H1 (cell line): ENCODE measurements around the gene CERCAM.

ENCODE experiments used
- BRCA1 ChIP-seq: IDR thresholded peaks from 2 replicates; pipeline ENCODE4 v1.6.1; 2012; ENCODE audit warnings: low read depth, low read length, improper control_type of control experiment
- CTCF ChIP-seq, 3 experiments: IDR thresholded peaks; 1 replicate in 2 of 3; 2 replicates in 1 of 3; pipeline versions ENCODE4 v1.5.1 to v1.6.1; 2011; ENCODE audit warnings: low read length in 3 of 3, mild to moderate bottlenecking in 3 of 3, inconsistent platforms in 2 of 3, low read depth in 1 of 3, moderate library complexity in 1 of 3; ENCODE audit not compliant: insufficient read depth in 1 of 3; ENCODE audit errors: control extremely low read depth in 1 of 3
- EZH2 ChIP-seq: fragments of 200-600 bp; sonication (generic); IDR thresholded peaks from 2 replicates; pipeline ENCODE4 v1.7.1; 2012; ENCODE audit warnings: low read depth, mild to moderate bottlenecking, moderate library complexity, low read length, inconsistent platforms; ENCODE audit not compliant: severe bottlenecking
- HDAC2 ChIP-seq, 2 experiments: fragments of 300-600 bp in 1 of 2; sonication (generic) in 1 of 2; IDR thresholded peaks; 2 replicates each; pipeline ENCODE4 v1.6.1; 2011 to 2012; ENCODE audit warnings: low read depth in 2 of 2, low read length in 2 of 2, mild to moderate bottlenecking in 2 of 2, moderate library complexity in 2 of 2, borderline replicate concordance in 1 of 2, inconsistent platforms in 1 of 2
- JUND ChIP-seq: IDR thresholded peaks from 2 replicates; pipeline ENCODE4 v1.6.1; 2011; ENCODE audit warnings: mild to moderate bottlenecking, improper control_type of control experiment, low read length
- POLR2A ChIP-seq, 2 experiments: IDR thresholded peaks; 1 replicate in 1 of 2; 2 replicates in 1 of 2; pipeline ENCODE4 v1.6.1; 2011; ENCODE audit warnings: low read depth in 2 of 2, low read length in 2 of 2, mild to moderate bottlenecking in 2 of 2; ENCODE audit errors: control extremely low read depth in 1 of 2
- SIN3A ChIP-seq, 2 experiments: IDR thresholded peaks in 1 of 2; conservative IDR thresholded peaks in 1 of 2; 2 replicates each; pipeline ENCODE4 v1.6.1; 2011 to 2012; ENCODE audit warnings: low read length in 2 of 2, improper control_type of control experiment in 1 of 2, low read depth in 1 of 2, mild to moderate bottlenecking in 1 of 2
- TAF1 ChIP-seq: IDR thresholded peaks from 2 replicates; pipeline ENCODE4 v1.6.1; 2011; ENCODE audit warnings: mild to moderate bottlenecking, low read depth, low read length

- TF ChIP-seq POLR2A (IDR thresholded peaks at IDR 0.05; ENCODE audit: control extremely low read depth in 1 of 2, low read depth in 2 of 2, low read length in 2 of 2) (no peak), CTCF (IDR thresholded peaks at IDR 0.05; ENCODE audit: control extremely low read depth in 1 of 3, insufficient read depth in 1 of 3, low read depth in 1 of 3, low read length in 3 of 3) (no peak), SIN3A (conservative IDR thresholded peaks at IDR 0.05 in 1 of 2, IDR thresholded peaks at IDR 0.05 in 1 of 2; ENCODE audit: low read depth in 1 of 2, low read length in 2 of 2) (no peak), EZH2 (no peak), HDAC2 (IDR thresholded peaks at IDR 0.05; ENCODE audit: borderline replicate concordance in 1 of 2, low read depth in 2 of 2, low read length in 2 of 2) (no peak), TAF1 (no peak), BRCA1 (no peak), JUND (no peak)
Measured at GRCh38 chr9:128419061-128419925, 1.4 kb upstream of the CERCAM start.
